HG02870 (cell line): Measurements from ENCODE around the gene SPATS2L.

Experiments used
- ATAC-seq: cut with Tn5 transposase; IDR thresholded peaks from one replicate; pipeline ENCODE4 v1.9.1; 2021; ENCODE audit warnings: mild to moderate bottlenecking, moderate library complexity; ENCODE audit not compliant: unreplicated experiment

Gene SPATS2L

DNA sequence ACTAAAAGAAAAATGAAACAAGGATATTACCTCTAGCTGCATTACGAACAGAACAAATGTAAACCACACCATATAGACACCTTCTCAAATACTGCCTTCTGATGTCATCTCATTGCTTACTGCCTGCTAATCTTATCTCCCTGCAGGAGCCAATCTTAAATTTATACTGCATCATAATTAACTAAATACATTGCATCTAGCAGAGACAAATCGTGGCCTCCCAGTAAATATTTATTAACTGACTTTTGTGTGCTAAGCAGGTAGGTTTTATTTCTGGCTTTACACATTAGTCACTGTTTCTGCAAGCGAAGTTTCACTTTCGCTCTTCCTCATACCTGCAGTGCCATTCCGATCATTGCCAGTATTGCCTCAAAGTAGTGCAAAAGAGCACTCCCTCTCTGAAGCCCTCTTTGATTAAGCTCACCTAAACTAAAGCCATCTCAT, 67.5 kb downstream of the SPATS2L start:
- peak; percentile 94 for ATAC-seq

DNA sequence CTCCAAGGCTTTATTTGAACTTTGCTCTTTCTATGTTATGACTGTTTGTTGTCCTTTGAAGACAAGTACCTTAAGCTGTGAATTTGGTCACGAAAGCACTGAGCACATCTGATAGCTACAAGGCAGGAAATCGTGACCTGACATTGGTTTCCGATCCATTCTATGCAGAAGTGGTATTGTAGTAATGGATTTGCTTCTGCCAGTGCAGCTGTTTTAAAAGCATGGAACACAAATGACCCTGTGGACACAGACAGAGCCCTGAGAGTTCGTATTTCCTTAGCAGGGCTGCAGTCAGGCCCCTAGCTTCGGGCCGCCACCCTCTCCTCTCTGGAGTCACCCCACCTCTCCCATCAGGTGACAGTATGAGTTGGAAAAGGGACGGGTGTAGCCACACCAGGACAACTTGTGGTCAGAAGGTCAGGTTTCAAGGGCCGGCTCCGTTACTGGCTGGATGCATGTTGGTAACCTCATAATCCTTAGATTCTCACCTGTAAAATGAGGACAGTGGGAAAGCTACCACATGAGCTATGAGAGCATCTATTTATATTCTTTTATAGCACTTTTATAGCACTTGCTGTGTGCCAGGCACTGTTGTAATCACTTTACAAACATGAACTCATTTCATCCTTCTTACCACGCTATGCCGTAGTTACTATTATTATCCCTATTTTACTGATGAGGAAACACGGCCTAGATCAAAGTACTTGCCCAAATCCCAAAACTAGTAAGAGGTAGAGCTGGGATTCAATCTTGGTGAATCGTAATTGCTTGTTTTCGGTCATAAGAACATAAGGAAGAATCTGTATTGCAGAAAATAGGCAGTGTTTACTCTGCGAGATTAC, 70.2 kb downstream of the SPATS2L start:
- ATAC-seq = no peak

DNA sequence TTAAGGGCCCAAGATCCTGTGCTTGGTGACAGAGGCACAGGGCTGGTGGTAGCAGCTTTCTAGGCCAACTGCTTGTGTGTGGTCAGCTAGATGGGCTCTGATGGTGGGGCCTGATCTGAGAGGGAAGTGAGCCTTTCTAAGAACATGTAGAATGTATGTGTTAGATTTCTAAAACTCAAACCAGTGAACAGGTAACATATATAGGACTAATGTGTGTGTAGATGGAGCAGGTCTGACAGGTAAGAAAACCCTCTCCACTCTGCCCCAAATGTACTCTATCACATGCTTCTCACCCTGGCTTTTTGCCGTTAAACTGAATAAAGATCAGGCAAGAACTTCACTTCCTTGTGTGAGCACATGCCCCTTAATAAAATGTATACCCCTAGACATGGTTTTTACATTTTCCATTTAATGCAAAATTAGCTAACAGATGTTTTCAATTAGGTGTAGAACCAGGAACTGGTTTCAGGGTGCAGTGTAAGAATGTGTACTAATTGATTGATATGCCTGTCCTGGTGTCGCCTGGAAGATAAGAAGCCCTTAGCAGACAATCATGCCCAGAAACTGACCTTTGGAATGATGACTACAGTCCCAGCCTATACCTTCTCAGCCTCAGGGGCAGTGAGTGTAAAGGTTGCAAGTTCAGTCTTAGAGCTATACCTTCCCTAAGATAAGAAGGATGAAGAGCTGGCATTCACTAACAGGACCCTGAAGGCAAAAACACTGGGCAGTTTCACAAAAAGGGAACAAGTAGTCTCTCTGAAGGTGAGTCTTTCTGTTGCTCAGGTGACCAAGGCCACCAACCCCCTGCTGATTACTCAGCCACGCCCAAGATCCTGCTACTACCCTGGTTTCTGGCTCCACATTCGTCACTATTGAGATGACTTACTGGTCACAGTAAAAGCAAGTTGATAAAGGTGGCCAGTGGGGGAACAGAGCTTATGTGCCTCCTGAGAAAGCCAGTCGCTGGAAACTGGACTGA, 71.2 kb downstream of the SPATS2L start:
- ATAC-seq = no peak

DNA sequence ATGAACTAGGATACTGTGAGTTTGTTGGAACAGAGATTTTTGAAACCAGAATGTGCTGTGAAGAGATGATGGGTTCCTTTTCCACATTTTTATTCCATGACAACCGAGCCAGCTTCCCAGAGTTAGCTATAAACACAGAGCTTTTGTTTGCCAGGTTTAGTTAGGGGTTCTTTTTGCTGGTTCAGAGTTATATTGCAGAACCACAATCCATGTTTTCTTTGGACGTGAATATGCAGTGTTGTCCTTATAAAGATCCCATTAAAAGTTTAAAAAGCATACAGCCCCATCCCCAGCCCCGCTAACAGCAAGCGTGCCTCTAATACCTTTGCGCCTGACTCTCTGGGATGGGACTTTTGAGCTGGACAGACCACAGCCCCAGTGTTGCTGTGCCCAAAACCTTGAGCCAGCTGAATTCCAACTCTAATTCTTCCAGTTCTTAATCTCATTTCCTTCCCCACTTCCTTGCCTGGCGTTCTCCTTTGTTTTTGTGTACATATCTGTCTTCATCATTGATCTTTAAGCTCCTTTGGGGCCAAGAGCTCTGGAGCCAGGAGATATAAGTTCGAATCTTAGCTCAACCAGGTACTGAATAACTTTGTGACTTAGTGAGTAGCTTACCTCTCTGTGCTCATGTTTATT, 72.3 kb downstream of the SPATS2L start:
- no peak for ATAC-seq

DNA sequence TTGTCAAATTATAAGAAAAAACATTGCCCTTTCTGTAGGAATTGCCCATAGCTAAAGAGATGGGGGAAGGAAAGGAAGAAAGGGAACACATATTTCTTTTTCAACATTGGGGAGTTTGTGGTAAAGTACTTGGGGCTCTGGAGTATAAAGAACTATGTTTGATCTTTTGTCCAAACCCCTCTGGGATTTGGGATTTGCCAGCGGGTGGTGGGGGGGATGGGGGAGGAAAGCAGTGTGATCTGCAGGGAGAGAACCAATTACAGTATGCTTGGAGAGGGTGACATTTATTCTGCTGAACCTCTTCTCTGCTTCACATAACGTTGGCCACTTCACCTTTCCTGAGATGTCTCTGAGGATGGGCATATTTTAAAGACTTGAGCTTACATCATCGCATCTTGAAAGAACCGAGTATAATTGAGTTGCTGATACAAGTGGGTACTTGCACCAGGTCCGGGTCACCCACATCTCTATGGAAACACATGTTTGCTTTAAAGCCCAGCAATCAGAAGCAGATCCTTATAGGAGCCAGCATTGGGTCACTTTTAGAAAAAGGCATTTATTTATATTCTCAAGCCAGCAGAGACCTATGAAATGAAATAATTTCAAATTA, 73.1 kb downstream of the SPATS2L start:
- ATAC-seq = no peak

DNA sequence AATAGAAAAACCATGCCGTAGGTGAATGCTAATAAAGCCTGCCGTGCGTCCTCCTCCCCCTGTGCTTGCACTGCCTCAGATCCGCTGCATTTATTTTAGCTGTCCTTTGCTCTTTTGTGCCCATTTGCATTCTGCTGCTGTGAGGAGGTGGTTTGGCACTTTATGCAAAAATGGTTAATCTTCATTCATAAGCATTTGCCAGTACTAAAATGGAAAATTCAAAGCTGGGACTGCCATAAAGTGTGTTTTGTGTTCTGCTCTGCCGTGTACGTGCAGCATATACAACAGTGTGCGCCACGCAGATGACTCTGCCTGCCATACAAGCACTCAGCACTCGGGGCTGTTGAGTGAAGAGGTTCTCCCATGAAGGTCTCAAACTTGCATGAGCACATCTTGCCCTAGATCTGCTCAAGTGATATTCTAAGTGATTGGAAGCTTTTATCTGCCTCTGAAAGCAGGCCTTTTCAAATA, 73.6 kb downstream of the SPATS2L start:
- ATAC-seq = no peak

DNA sequence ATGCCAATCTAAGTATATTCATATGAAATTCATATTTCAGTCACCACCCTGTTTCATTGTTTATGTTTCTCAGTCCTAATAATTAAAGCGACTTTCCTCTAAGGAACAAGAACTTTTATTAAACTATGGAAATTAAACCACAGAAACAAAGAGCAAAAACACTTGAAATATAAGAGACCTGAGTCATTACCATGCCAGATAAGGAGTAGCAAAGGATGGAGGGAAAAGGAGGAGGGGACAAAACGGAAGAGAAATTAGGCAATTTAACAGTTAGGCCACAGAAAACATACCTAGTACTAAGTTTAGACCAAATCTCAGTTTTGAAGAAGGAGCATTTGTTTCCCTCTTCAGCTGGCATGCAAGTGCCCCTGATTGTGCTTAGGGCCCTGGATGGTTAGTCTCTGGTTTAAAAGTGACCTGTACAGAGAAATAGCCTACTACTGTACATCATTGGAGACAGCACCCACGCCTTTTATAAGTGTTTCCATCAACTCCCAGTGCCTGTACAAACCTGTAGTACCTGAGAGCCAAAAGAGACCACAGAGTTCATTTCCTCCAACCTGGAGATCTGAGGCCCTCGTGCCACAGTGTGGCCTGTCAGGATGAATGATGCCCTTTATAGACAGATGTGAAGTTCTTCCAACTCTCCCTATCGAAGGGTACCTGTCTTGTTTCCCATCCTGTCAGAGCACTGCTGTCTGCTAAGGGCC, 74.5 kb downstream of the SPATS2L start:
- ATAC-seq = no peak

DNA sequence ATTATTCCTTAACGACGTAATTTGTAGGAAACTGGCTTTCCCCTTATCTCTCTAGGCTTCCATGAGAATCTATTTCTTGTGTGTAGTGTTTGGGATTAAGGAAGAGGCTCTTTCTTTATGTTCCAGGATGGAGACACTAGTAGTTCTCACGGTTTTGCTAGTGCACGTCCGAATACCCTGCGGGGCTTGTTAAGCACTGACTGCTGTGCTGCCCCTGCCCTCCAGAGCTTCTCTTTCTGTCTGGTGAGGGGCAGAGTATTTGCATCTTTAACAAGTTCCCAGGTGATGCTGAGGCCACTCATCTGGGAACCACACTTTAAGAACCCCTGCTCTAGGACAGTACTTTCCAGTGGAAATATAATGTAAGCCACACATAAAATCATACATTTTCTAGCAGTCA, 76.4 kb downstream of the SPATS2L start:
- no peak for ATAC-seq

DNA sequence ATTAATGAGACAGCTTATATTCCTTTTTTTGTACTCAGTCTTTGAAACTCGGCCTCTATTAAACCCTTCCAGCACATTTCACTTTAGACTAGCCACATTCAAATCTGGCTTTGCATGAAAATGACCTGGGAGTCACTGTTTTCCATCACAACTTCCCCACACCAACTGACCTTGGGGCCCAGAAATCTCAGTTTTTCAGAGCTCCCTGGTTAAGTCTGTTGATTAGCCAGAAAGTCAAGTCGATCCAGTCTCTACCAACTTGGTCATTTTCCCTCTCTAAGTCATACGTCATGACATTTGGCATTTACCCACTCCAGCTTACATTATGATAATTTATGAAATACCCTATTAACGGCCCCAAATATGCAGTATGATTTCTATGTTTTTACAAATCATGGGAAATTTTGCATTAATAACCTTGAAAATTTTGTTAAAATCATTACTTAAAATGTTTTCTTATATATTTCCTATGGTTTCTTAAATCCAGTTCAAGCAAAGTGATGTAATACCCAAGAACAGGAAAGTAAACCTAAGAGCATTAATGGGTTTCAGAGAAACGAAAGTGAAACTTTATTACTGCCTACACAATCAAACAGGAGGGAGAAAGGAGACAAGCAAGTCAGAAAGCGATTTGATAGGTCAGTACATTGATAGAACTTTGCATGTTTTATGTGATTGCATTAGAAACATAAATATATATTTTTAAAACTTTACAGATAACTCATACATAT, 77.1 kb downstream of the SPATS2L start:
- ATAC-seq = no peak

DNA sequence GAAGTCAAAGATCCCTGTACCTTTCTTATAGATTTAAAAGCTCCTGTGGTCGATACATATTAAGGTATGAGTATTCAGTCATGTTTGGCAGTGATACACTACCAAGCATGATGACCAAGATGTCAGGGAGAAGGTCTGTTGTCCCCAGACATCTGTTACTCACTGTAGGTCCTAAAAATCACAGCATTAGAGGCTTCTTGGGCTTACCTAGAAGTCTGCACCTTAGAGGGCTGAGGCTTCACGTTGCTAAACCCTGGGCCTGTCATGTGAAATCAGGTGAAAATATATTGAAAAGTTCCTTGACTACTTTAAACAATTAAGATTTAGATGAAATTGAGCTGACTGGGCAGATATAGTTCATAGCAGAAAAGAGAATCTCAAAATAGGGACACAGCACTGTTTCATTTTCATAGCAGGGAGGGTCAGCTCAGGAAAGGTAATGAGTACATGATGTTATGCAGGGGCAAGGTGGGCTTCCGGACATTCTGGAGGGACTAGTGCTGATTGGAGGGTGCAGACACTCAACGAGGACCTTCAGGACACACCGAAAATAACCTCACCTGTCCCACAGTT, 78.7 kb downstream of the SPATS2L start:
- no peak for ATAC-seq

DNA sequence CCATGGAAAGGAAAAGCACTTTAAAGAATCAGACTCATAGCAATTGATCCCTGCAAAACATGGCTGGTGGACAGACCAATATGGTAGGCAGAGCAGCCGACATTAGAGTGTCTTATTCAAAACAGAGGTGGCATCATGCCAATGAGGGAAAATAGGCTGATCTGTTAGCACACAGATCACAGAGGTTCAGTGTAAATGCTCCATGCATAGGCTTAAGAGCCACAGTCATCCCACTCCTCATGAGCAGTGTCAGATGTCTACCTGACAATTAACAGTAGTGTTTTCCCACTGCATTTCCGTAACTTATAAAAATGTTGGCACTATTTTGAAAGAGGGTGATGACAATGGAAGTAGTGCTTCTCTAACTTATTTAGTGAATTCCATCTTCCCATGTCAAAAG, 86.7 kb downstream of the SPATS2L start:
- ATAC-seq = no peak

DNA sequence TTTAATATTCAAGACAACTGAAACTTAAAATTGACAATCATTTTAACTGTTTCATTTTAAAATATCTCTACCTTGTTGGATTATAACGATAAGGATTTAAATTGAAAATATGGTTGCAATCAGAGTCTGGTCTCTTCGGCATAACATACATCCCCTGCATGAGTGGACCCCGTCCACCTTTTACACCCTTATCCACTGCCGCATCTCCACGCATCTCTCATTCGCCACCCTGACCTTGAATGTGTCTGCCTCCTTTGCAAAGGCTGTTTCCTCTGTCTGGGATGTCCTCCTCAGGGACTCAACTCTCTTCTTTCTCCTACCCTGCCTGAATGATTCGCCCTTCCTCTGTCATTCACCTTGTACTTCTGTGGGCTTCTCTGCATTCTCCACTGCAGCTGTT, 87.6 kb downstream of the SPATS2L start:
- ATAC-seq = no peak

DNA sequence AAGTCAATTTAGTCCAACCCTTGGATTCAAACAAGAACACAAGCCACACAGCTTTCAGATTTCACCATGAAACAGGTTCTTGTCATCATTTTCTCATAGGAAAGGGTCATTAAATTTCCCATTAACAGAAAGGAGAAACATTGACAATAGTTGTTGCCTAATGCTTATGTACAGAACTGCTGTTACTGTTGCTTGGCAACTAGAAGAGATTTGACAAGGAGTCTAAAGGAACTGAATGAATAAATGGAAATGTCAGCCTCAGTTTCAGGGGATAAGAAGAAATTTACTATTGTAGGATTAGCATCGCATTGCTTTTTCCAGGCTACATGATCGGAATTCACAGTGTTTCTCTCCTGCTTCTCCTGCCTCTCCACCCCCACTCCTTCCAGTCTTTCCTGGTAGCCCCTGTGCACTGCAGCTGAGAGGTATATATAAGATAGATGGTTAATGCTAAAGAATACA, 90.3 kb downstream of the SPATS2L start:
- ATAC-seq = no peak

DNA sequence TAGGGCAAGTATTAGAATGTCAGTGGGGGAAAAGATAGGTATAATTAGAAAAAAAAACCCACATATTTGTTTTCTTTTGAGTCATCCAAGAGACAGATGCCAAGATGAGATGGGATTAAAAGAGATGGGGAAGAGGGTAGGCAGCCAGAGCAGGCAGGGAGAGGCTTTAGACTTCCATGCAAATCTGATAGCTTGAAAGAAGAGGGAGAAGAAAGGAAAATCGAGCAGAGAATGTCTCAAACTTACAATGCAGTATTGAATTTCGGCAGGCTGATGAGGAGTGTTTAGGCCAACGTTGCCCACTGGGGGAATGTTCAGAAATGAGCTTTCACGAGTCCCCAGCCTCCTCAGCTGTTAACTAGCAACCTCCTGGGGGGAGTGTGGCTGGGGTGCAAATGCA, 91.3 kb downstream of the SPATS2L start:
- no peak for ATAC-seq

DNA sequence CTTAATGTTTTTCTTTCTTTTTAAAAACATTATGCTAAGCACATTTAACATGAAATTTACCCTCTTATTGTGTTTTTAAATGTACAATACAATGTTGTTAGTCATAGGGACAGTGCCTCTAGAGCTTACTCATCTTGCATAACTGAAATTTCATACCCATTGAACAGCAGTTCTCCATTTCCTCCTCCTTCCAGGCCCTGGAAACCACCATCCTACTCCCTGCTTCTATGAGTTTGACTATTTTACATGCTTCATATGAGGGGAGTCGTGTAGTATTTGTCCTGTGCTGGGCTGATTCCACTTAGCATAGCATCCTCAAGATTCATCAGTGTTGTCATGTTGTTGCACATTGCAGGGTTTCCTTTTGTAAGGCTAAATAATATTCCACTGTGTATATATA, 92.6 kb downstream of the SPATS2L start:
- no peak for ATAC-seq

DNA sequence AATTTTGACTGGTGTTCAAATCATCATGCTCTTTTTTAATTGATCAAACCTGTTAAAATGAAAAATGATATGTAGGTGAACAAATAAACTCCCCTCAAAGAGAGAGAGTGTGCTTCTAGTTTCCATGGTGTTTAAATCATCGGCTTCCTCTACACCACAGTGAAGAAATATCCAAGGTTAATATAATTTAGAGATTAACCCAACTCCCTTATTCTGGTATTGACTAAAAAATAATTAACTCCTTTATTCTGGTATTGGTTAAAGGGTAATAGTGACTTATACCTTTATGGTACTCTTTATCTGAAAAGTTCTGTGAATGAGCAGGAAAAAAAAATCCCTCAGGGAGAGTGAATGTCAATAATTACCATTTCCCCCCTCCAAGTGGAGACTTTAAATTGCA, 93.1 kb downstream of the SPATS2L start:
- no peak for ATAC-seq

DNA sequence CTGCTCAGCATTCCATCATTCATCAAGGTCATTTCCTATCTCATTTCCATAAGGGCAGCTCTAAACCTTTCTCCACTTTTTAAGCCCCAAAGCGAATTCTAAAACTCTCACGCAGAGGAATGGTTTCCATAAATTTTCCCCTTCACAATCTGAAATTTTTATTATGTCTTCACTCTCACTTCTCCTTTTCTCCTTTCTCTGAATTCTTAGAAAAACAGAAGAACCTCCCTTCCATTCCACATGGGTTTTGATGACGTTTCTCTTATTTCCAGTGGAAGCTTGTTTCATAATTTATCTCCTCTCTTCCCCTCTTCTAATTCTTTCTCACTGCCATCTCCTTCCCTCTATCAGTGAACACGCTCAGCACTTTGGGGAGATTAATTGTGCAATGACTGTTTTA, 97.3 kb downstream of the SPATS2L start:
- ATAC-seq = no peak

DNA sequence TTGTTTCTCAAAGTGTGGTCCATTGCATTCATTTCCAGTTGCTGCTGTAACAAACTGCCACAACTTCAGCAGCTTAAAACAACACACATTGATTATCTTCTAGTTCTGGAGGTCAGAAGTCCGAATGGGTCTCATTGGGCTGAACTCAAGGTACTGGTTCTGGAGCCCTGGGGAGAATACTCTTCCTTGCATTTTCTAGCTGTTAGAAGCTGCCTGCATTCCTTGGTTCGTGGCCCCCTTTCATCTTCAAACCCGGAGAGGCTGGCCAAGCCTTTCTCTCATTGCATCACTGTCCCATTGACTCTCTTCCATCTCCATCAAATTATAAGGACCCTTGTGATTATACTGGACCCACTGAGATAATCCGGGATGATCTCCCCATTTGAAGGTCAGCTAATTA, 98.1 kb downstream of the SPATS2L start:
- no peak for ATAC-seq
